Activated CD4-positive, alpha-beta T cell treated with anti-CD3 and anti-CD28 coated beads, Interleukin-2, amount 50 U/mL, for 1 hour (primary cell): ENCODE data around the gene ZNF563.
A peak's percentile ranks its signal among the peaks of the same experiment; 100 is the strongest.
"Not testable (repeated sequence)": the region's sequence is repeated elsewhere in the genome, so short reads cannot be mapped to it uniquely, and the experiment has no call there.

Source experiments
- DNase-seq: peaks from one replicate; pipeline ENCODE4 v3.0.0-alpha.2; 2020

Gene ZNF563

GRCh38 chr19:12333162-12334159 is at the start of gene ZNF563:
Gene ZNF563, minus strand, starts transcription at chr19:12333633. Its CDS starts 151 bp downstream, at chr19:12333482.
- peak; percentile 98 for DNase-seq

GRCh38 chr19:12380444-12380737 is 47.0 kb upstream of the ZNF563 start:
- no peak for DNase-seq

GRCh38 chr19:12379732-12380443 is 46.5 kb upstream of the ZNF563 start:
- no peak for DNase-seq

GRCh38 chr19:12374026-12374425 is 40.6 kb upstream of the ZNF563 start:
- no peak for DNase-seq

- DNase-seq = peak; percentile 77
These were observed 32.1 kb upstream of the ZNF563 start, which contains the start of gene ZNF442 for GRCh38 chr19:12365236-12366162. Gene ZNF442, minus strand, starts transcription at chr19:12365683. Its CDS starts 2,052 bp downstream, at chr19:12363631.

- DNase-seq = no peak
These were observed 31.2 kb upstream of the ZNF563 start for GRCh38 chr19:12364391-12365235.

GRCh38 chr19:12362236-12362635 is 28.8 kb upstream of the ZNF563 start:
- DNase-seq = not testable (repeated sequence)

GRCh38 chr19:12353375-12353774 is 19.9 kb upstream of the ZNF563 start:
- DNase-seq = no peak

GRCh38 chr19:12350890-12351197 is 17.4 kb upstream of the ZNF563 start:
- no peak for DNase-seq

- DNase-seq = no peak
These were observed 16.9 kb upstream of the ZNF563 start for GRCh38 chr19:12350185-12350889.

GRCh38 chr19:12346896-12347295 is 13.5 kb upstream of the ZNF563 start:
- peak; percentile 7 for DNase-seq

- DNase-seq = no peak
These were observed 11.8 kb upstream of the ZNF563 start for GRCh38 chr19:12345197-12345596.

- peak; percentile 40 for DNase-seq
These were observed 2.1 kb downstream of the ZNF563 start for GRCh38 chr19:12331211-12331941.

GRCh38 chr19:12330340-12330739 is 3.1 kb downstream of the ZNF563 start:
- no peak for DNase-seq

- DNase-seq = no peak
These were observed 7.7 kb downstream of the ZNF563 start for GRCh38 chr19:12325690-12326089.

GRCh38 chr19:12318782-12319413 is 14.5 kb downstream of the ZNF563 start:
- DNase-seq = no peak

GRCh38 chr19:12314553-12314952 is 18.9 kb downstream of the ZNF563 start:
- DNase-seq = no peak

- DNase-seq = not testable (repeated sequence)
These were observed 24.5 kb downstream of the ZNF563 start for GRCh38 chr19:12308891-12309290.

GRCh38 chr19:12295191-12295590 is 38.2 kb downstream of the ZNF563 start:
- DNase-seq = no peak
